H9 (cell line): ENCODE data around the gene DYNLRB1. TPM values are rescaled to one million over a fixed set of nuclear protein-coding genes. Genes with fewer than 3 reads are reported as not detected.

Experiments
- DNase-seq: peaks from one replicate; pipeline ENCODE4 v3.0.0-alpha.2; 2017
- H2AFZ ChIP-seq: one replicate; pipeline ENCODE4 v1.6.1; 2013; ENCODE audit warnings: mild to moderate bottlenecking, low read length, control low read depth, moderate library complexity
- H2AK5ac ChIP-seq: 2 replicates; pipeline ENCODE4 v1.6.1; 2013; ENCODE audit warnings: low read length, control low read depth, mixed read lengths; ENCODE audit not compliant: insufficient read length
- H2BK120ac ChIP-seq: one replicate; pipeline ENCODE4 v1.6.1; 2013; ENCODE audit warnings: low read depth, mild to moderate bottlenecking, low read length, control low read depth, inconsistent platforms; ENCODE audit not compliant: poor library complexity, severe bottlenecking
- H2BK12ac ChIP-seq: 2 replicates; pipeline ENCODE4 v1.6.1; 2013; ENCODE audit warnings: low read length, control low read depth, mixed read lengths, low read depth; ENCODE audit not compliant: insufficient read length
- H2BK15ac ChIP-seq: 2 replicates; pipeline ENCODE4 v1.6.1; 2013; ENCODE audit warnings: low read depth, low read length, control low read depth
- H2BK20ac ChIP-seq: one replicate; pipeline ENCODE4 v1.6.1; 2013; ENCODE audit warnings: low read depth, mild to moderate bottlenecking, low read length, control low read depth, inconsistent platforms; ENCODE audit not compliant: poor library complexity, severe bottlenecking
- H2BK5ac ChIP-seq: 2 replicates; pipeline ENCODE4 v1.6.1; 2013; ENCODE audit warnings: low read length, control low read depth, mixed read lengths; ENCODE audit not compliant: insufficient read length
- H3K14ac ChIP-seq: 2 replicates; pipeline ENCODE4 v1.6.1; 2013; ENCODE audit warnings: low read length, control low read depth; ENCODE audit not compliant: insufficient read depth
- H3K18ac ChIP-seq: 2 replicates; pipeline ENCODE4 v1.6.1; 2013; ENCODE audit warnings: low read depth, mild to moderate bottlenecking, mixed read lengths, low read length, control low read depth; ENCODE audit not compliant: insufficient read length
- H3K23ac ChIP-seq: 2 replicates; pipeline ENCODE4 v1.6.1; 2013; ENCODE audit warnings: low read length, control low read depth, mixed read lengths, low read depth; ENCODE audit not compliant: insufficient read length
- H3K23me2 ChIP-seq: 2 replicates; pipeline ENCODE4 v1.6.1; 2013; ENCODE audit warnings: low read depth, mild to moderate bottlenecking, mixed read lengths, low read length, control low read depth; ENCODE audit not compliant: insufficient read length, poor library complexity, severe bottlenecking
- H3K27ac ChIP-seq: 2 replicates; pipeline ENCODE4 v1.5.1; 2013; ENCODE audit warnings: low read length, control low read depth, mixed read lengths, low read depth; ENCODE audit not compliant: insufficient read length
- H3K27me3 ChIP-seq: 2 replicates; pipeline ENCODE4 v1.6.1; 2013; ENCODE audit warnings: low read length, control low read depth, inconsistent platforms; ENCODE audit not compliant: insufficient read depth
- H3K4ac ChIP-seq: 2 replicates; pipeline ENCODE4 v1.6.1; 2013; ENCODE audit warnings: low read depth, mild to moderate bottlenecking, control low read depth, inconsistent platforms, low read length, moderate library complexity
- H3K4me1 ChIP-seq: 2 replicates; pipeline ENCODE4 v1.6.1; 2013; ENCODE audit warnings: low read length, control low read depth, inconsistent platforms; ENCODE audit not compliant: insufficient read depth
- H3K4me2 ChIP-seq: 2 replicates; pipeline ENCODE4 v1.6.1; 2013; ENCODE audit warnings: low read length, control low read depth, mixed read lengths; ENCODE audit not compliant: insufficient read length, insufficient read depth
- H3K56ac ChIP-seq: 2 replicates; pipeline ENCODE4 v1.6.1; 2013; ENCODE audit warnings: low read depth, mild to moderate bottlenecking, mixed read lengths, low read length, control low read depth; ENCODE audit not compliant: insufficient read length
- H3K79me1 ChIP-seq: 2 replicates; pipeline ENCODE4 v1.6.1; 2013; ENCODE audit warnings: low read depth, mild to moderate bottlenecking, moderate library complexity, low read length, control low read depth, inconsistent platforms; ENCODE audit not compliant: insufficient read depth, poor library complexity, severe bottlenecking
- H3K79me2 ChIP-seq: 2 replicates; pipeline ENCODE4 v1.6.1; 2013; ENCODE audit warnings: low read length, control low read depth, inconsistent platforms; ENCODE audit not compliant: insufficient read depth
- H3K9ac ChIP-seq: 2 replicates; pipeline ENCODE4 v1.6.1; 2013; ENCODE audit warnings: low read length, control low read depth, mixed read lengths; ENCODE audit not compliant: insufficient read length; ENCODE audit errors: extremely low read depth
- H3K9me3 ChIP-seq: one replicate; pipeline ENCODE4 v1.6.1; 2013; ENCODE audit warnings: low read depth, low read length, inconsistent platforms; ENCODE audit not compliant: control insufficient read depth
- H3T11ph ChIP-seq: one replicate; pipeline ENCODE4 v1.6.1; 2013; ENCODE audit warnings: mild to moderate bottlenecking, low read length, control low read depth, inconsistent platforms
- H4K20me1 ChIP-seq: one replicate; pipeline ENCODE4 v1.6.1; 2013; ENCODE audit not compliant: control insufficient read depth, insufficient read length, insufficient read depth
- H4K5ac ChIP-seq: 2 replicates; pipeline ENCODE4 v1.6.1; 2013; ENCODE audit warnings: low read depth, mild to moderate bottlenecking, mixed read lengths, low read length, control low read depth; ENCODE audit not compliant: insufficient read length
- H4K8ac ChIP-seq: replicated peaks from 2 replicates; pipeline ENCODE4 v1.6.1; 2013; ENCODE audit warnings: low read length, control low read depth, mixed read lengths, low read depth; ENCODE audit not compliant: insufficient read length
- H4K91ac ChIP-seq: 2 replicates; pipeline ENCODE4 v1.6.1; 2013; ENCODE audit warnings: low read depth, mild to moderate bottlenecking, moderate library complexity, mixed read lengths, low read length, control low read depth; ENCODE audit not compliant: insufficient read length
- H3K27ac Mint-ChIP-seq, 3 experiments: 2 replicates in 2 of 3; 3 replicates in 1 of 3; pipeline ENCODE4 v1.8.0; 2020 to 2021; ENCODE audit warnings: mixed read lengths in 3 of 3, mild to moderate bottlenecking in 1 of 3, moderate library complexity in 1 of 3
- H3K27me3 Mint-ChIP-seq: 2 replicates; pipeline ENCODE4 v1.8.0; 2021; ENCODE audit warnings: low read depth, mild to moderate bottlenecking, moderate library complexity, mixed read lengths
- H3K36me3 Mint-ChIP-seq, 3 experiments: 2 replicates in 2 of 3; 3 replicates in 1 of 3; pipeline ENCODE4 v1.8.0; 2020 to 2021; ENCODE audit warnings: low read depth in 3 of 3, mixed read lengths in 3 of 3; ENCODE audit not compliant: insufficient read depth in 1 of 3
- H3K4me1 Mint-ChIP-seq, 2 experiments: 2 replicates each; pipeline ENCODE4 v1.8.0; 2020; ENCODE audit warnings: mixed read lengths in 2 of 2
- H3K4me3 Mint-ChIP-seq, 2 experiments: 2 replicates in 1 of 2; 3 replicates in 1 of 2; pipeline ENCODE4 v1.8.0; 2020 to 2021; ENCODE audit warnings: mild to moderate bottlenecking in 2 of 2, mixed read lengths in 2 of 2, moderate library complexity in 1 of 2
- H3K9me3 Mint-ChIP-seq, 2 experiments: 2 replicates in 1 of 2; 3 replicates in 1 of 2; pipeline ENCODE4 v1.8.0; 2020; ENCODE audit warnings: mild to moderate bottlenecking in 2 of 2, mixed read lengths in 2 of 2, moderate library complexity in 1 of 2
- CTCF ChIP-seq: fragments of 200-600 bp; sonication (generic); conservative IDR thresholded peaks from 3 replicates; pipeline ENCODE4 v1.8.0; 2021; ENCODE audit warnings: antibody characterized with exemption, mild to moderate bottlenecking
- WGBS: extraction: QIAGEN DNeasy Blood & Tissue Kit; methylation state at CpG from one replicate; pipeline ENCODE4 v1.1.7; 2013; ENCODE audit warnings: missing lambda C conversion rate, low lambda C conversion rate, mixed read lengths; ENCODE audit not compliant: insufficient read length; ENCODE audit errors: extremely low coverage; 5-methylcytosine and 5-hydroxymethylcytosine counted together
- total RNA-seq: library from RNA; stranded (reverse); gene quantifications from 2 replicates; pipeline ENCODE4 v1.2.1, GENCODE V29; 2021

DYNLRB1 gene
- total RNA-seq, 1 experiment from 2014 or later = 200 TPM

GRCh38 chr20:34468951-34469350 is 47.3 kb upstream of the DYNLRB1 start:
- H3K79me2 ChIP-seq = no peaks in the 10 kb centered on the region
- Mint-ChIP-seq H3K27ac (no peak overlapping the region), H3K4me1 (no peaks in the 10 kb centered on the region), H3K9me3 (no peaks in the 10 kb centered on the region; a peak in 1 of 5 replicates), H3K36me3 (peaks cover 17 to 72% (median 22%) of the 10 kb centered on the region in 3 experiments), H3K27me3 (no peaks in the 10 kb centered on the region), H3K4me3 (no peak overlapping the region)
- no peak overlapping the region for H3K27ac ChIP-seq
- no peak overlapping the region for H4K91ac ChIP-seq
- no peak overlapping the region for H3K18ac ChIP-seq
- H2BK15ac ChIP-seq = no peak overlapping the region
- peaks cover 3% of the 10 kb centered on the region for H3K79me1 ChIP-seq
- no peak overlapping the region for H2BK5ac ChIP-seq
- WGBS = no CpG with 5 or more reads among the region's 1 CpG
- no peak overlapping the region for H3T11ph ChIP-seq
- H2BK20ac ChIP-seq = no peak overlapping the region
- no peak overlapping the region for H4K5ac ChIP-seq
- no peak overlapping the region for H2AFZ ChIP-seq
- H3K27me3 ChIP-seq = no peaks in the 10 kb centered on the region
- H3K4me1 ChIP-seq = no peaks in the 10 kb centered on the region
- H3K56ac ChIP-seq = no peak overlapping the region
- no peak overlapping the region for H2AK5ac ChIP-seq
- no peak overlapping the region for H3K9ac ChIP-seq
- TF ChIP-seq CTCF = no peak
- H3K23ac ChIP-seq = no peak overlapping the region
- no peak overlapping the region for H3K4me2 ChIP-seq
- no peaks in the 10 kb centered on the region for H3K23me2 ChIP-seq
- no peaks in the 10 kb centered on the region for H4K20me1 ChIP-seq
- no peak for DNase-seq
- no peak overlapping the region for H3K14ac ChIP-seq
- H3K4ac ChIP-seq = no peak overlapping the region
- no peak overlapping the region for H2BK12ac ChIP-seq
- no peak overlapping the region for H4K8ac ChIP-seq
- H3K9me3 ChIP-seq = no peaks in the 10 kb centered on the region
- H2BK120ac ChIP-seq = no peak overlapping the region
